Lower leg skin (tissue), 3 donors: Measurements from ENCODE around the gene VWA5B1.

Source experiments
- POLR2A ChIP-seq, 2 donors: fragments of 450-650 bp; IDR thresholded peaks; one replicate each; pipeline ENCODE4 v1.6.1; 2016 to 2017; ENCODE audit warnings: antibody characterized with exemption in 2 of 2, mild to moderate bottlenecking in 1 of 2, moderate library complexity in 1 of 2
- TF ChIP-seq, protein P1 (sequence below), 3 donors: fragments of 450-650 bp; IDR thresholded peaks; one replicate each; pipeline ENCODE4 v1.5.1; 2016; ENCODE audit warnings: antibody characterized with exemption in 3 of 3, mild to moderate bottlenecking in 3 of 3, moderate library complexity in 2 of 3

DNA sequence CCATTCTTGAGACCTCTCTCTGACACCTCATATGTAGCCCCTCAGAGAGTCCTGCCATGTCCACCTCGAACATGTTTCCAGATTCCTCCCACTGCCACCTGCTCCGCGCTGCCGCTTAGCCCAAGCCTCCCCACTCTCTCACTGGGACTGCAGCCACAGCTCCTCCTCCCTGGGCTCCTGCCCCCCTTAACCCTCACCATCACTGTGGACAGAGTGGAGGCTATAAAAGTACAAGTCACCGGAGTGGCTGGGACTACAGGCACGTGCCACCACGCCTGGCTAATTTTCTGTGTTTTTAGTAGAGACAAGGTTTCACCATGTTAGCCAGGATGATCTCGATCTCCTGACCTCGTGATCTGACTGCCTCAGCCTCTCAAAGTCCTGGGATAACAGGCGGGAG lies 77.0 kb downstream of the VWA5B1 start:
- TF ChIP-seq, protein P1, sequence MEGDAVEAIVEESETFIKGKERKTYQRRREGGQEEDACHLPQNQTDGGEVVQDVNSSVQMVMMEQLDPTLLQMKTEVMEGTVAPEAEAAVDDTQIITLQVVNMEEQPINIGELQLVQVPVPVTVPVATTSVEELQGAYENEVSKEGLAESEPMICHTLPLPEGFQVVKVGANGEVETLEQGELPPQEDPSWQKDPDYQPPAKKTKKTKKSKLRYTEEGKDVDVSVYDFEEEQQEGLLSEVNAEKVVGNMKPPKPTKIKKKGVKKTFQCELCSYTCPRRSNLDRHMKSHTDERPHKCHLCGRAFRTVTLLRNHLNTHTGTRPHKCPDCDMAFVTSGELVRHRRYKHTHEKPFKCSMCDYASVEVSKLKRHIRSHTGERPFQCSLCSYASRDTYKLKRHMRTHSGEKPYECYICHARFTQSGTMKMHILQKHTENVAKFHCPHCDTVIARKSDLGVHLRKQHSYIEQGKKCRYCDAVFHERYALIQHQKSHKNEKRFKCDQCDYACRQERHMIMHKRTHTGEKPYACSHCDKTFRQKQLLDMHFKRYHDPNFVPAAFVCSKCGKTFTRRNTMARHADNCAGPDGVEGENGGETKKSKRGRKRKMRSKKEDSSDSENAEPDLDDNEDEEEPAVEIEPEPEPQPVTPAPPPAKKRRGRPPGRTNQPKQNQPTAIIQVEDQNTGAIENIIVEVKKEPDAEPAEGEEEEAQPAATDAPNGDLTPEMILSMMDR (IDR thresholded peaks at IDR 0.05) = no peak
- TF ChIP-seq POLR2A (IDR thresholded peaks at IDR 0.05) = no peak
